ENCODE measurements around the gene PDK2. TPM values are rescaled to one million over a fixed set of nuclear protein-coding genes. Genes with fewer than 3 reads are reported as not detected.

The PDK2 gene
- total and polyA plus RNA-seq, 9 of the 15 experiments (the other 6 are each of a cell fraction or from before 2014, with no cell fraction given) = 0.03 to 2.5 (median 1.4) TPM

- WGBS (ENCODE audit: insufficient coverage, low coverage, missing lambda C conversion rate) = 8% methylated on average over 7 of the region's 7 CpGs
- peaks cover 18 to 19% of the 10 kb centered on the region in 2 experiments for H3K4me1 ChIP-seq (replicated peaks in 1 of 2; ENCODE audit: control insufficient read depth in 2 of 2, insufficient read depth in 2 of 2, low read length in 2 of 2)
- no peak overlapping the region for H2AFZ ChIP-seq (ENCODE audit: low read depth, low read length)
- no peaks in the 10 kb centered on the region for H3K36me3 ChIP-seq (ENCODE audit: control insufficient read depth, insufficient read depth, low read length)
- H4K20me1 ChIP-seq (replicated peaks; ENCODE audit: control insufficient read depth, insufficient read depth, low read length) = no peaks in the 10 kb centered on the region
- intact Hi-C loops (cut with micrococcal nuclease) (no loop called here), in situ Hi-C loops (cut with MboI) (no loop called here)
- ChIA-PET CTCF (ENCODE audit: low intra/inter-chr PET ratio) (interaction anchor here (0.7 kb wide), 1 partner anchor 26 kb away, joined by 3 read pairs; no protein-coding TSS in a partner anchor), POLR2A (interaction anchor here (1.0 to 1.9 kb wide), 2 partner anchors 8 to 16 kb away, joined by 3 to 4 read pairs; no protein-coding TSS in a partner anchor)
- no peak overlapping the region for H3K4me2 ChIP-seq (ENCODE audit: insufficient read depth, low read length)
- H3K4me3 ChIP-seq = no peak overlapping the region
- H3K27ac ChIP-seq (ENCODE audit: extremely low read depth, low read depth, low read length) = no peak overlapping the region
- H3K79me2 ChIP-seq (ENCODE audit: control insufficient read depth, insufficient read depth, low read length) = no peaks in the 10 kb centered on the region
- ATAC-seq (no peak), DNase-seq (ENCODE audit: extremely low read depth in 1 of 4, low spot score in 3 of 4) (peak in 3 of 4 experiments; percentile 24 to 31 (median 31)), FAIRE-seq (no peak)
- peaks cover 16 to 35% of the 10 kb centered on the region in 2 experiments; a peak in 4 of 5 replicates for H3K27me3 ChIP-seq (ENCODE audit: control insufficient read depth in 2 of 2, insufficient read depth in 2 of 2, low read length in 2 of 2)
- no peak overlapping the region; a peak in 1 of 4 replicates for H3K9ac ChIP-seq (ENCODE audit: insufficient read depth in 1 of 2, low read depth in 2 of 2, low read length in 2 of 2)
- no peaks in the 10 kb centered on the region for H3K9me3 ChIP-seq (replicated peaks; ENCODE audit: control insufficient read depth, insufficient read depth, low read depth, low read length)
- no peaks in the 10 kb centered on the region for H3K9me1 ChIP-seq (ENCODE audit: control insufficient read depth, insufficient read depth, low read length)
- BruUV-seq (replicated peaks) = no TSS peak
- TF ChIP-seq ZBTB2 (IDR thresholded peaks at IDR 0.05) (no peak), SOX6 (IDR thresholded peaks at IDR 0.05) (no peak), MEF2D (tag; conservative IDR thresholded peaks at IDR 0.05; ENCODE audit: low read depth) (no peak), CREB1 (IDR thresholded peaks at IDR 0.05) (no peak), CREB1 (CRISPR knock-in tag; IDR thresholded peaks at IDR 0.05) (0 out of 2 replicates have a peak, but pooled peaks have one; percentile 40), MEIS2 (IDR thresholded peaks at IDR 0.05; ENCODE audit: partially characterized antibody) (peak; percentile 13), HNRNPL (IDR thresholded peaks at IDR 0.05; ENCODE audit: low read depth, low read length) (no peak), NFIC (IDR thresholded peaks at IDR 0.05) (peak; percentile 95), MAFK (IDR thresholded peaks at IDR 0.05; ENCODE audit: low read length) (no peak), ELK3 (CRISPR knock-in tag; IDR thresholded peaks at IDR 0.05) (no peak), MYBL2 (IDR thresholded peaks at IDR 0.05; ENCODE audit: low read depth) (no peak), MYBL2 (CRISPR knock-in tag; IDR thresholded peaks at IDR 0.05; ENCODE audit: borderline replicate concordance) (no peak), ASH1L (IDR thresholded peaks at IDR 0.05; ENCODE audit: borderline replicate concordance, low read depth, partially characterized antibody) (no peak), ZNF263 (CRISPR knock-in tag; IDR thresholded peaks at IDR 0.05; ENCODE audit: borderline replicate concordance) (peak; percentile 19; the same call in 1 of the 2 replicates), ZNF165 (CRISPR knock-in tag; IDR thresholded peaks at IDR 0.05; ENCODE audit: borderline replicate concordance) (no peak), BRCA1 (IDR thresholded peaks at IDR 0.05) (no peak), BRCA1 (CRISPR knock-in tag; IDR thresholded peaks at IDR 0.05) (no peak), CTCFL (IDR thresholded peaks at IDR 0.05; ENCODE audit: borderline replicate concordance, insufficient read depth, low read depth, low read length, poor library complexity, severe bottlenecking) (no peak), SMAD1 (IDR thresholded peaks at IDR 0.05; ENCODE audit: low read depth, low read length, partially characterized antibody) (peak; percentile 37)
These were observed 42.1 kb upstream of the PDK2 start for GRCh38 chr17:50052822-50053653.

All from K562 (cell line).